Activated CD4-positive, alpha-beta T cell treated with anti-CD3 and anti-CD28 coated beads for 36 hours (primary cell): Measurements from ENCODE around the gene PMEL. TPM values are rescaled to one million over a fixed set of nuclear protein-coding genes. Genes with fewer than 3 reads are reported as not detected.
"Not testable (repeated sequence)": the region's sequence is repeated elsewhere in the genome, so short reads cannot be mapped to it uniquely, and the experiment has no call there.

Experiments
- ATAC-seq: fragments of 200-7000 bp; cut with Tn5 transposase; one replicate; pipeline ENCODE4 v1.10.0; 2021; ENCODE audit warnings: mild to moderate bottlenecking, moderate library complexity
- CTCF ChIA-PET: fragments of 350-600 bp; sonication (Branson Sonifier 250); formaldehyde crosslinking; loops from one replicate; lab custom pipeline; 2021; ENCODE audit warnings: antibody characterized with exemption; lab: Charles Lee
- POLR2A ChIA-PET: fragments of 350-600 bp; sonication (Branson Sonifier 250); formaldehyde crosslinking; loops from one replicate; lab custom pipeline; 2021; ENCODE audit warnings: antibody characterized with exemption, inconsistent platforms; lab: Charles Lee
- DNase-seq: peaks from one replicate; pipeline ENCODE4 v3.0.0-alpha.2; 2020
- H3K27ac Mint-ChIP-seq: one replicate; pipeline ENCODE4 v1.8.0; 2021; ENCODE audit warnings: mixed read lengths
- H3K27me3 Mint-ChIP-seq: one replicate; pipeline ENCODE4 v1.8.0; 2021; ENCODE audit warnings: mixed read lengths
- H3K36me3 Mint-ChIP-seq: one replicate; pipeline ENCODE4 v1.8.0; 2021; ENCODE audit warnings: low read depth, mixed read lengths
- H3K4me1 Mint-ChIP-seq: one replicate; pipeline ENCODE4 v1.8.0; 2021; ENCODE audit warnings: mixed read lengths
- H3K4me3 Mint-ChIP-seq: one replicate; pipeline ENCODE4 v1.8.0; 2021; ENCODE audit warnings: mild to moderate bottlenecking, moderate library complexity, mixed read lengths
- H3K9me3 Mint-ChIP-seq: one replicate; pipeline ENCODE4 v1.8.0; 2021; ENCODE audit warnings: low read depth, mixed read lengths
- intact Hi-C, 2 experiments: fragments of 100-400 bp; cut with DNase I in 1 of 2; cut with micrococcal nuclease in 1 of 2; formaldehyde crosslinking; loops; one replicate each; pipeline versions ENCODE4 v1.14.2 to v1.15.1; 2022 to 2024; cut with DNase I, micrococcal nuclease
- total RNA-seq, 2 experiments: library from RNA; stranded (reverse); gene quantifications; one replicate each; pipeline ENCODE4 v1.2.3, GENCODE V29; 2021

The PMEL gene
- 1 to 10 TPM in 1 of 2 experiments, under 1 TPM in 1; 0.86 to 1.2 TPM for total RNA-seq

GRCh38 chr12:55965941-55966407 is at the start of gene PMEL:
Gene PMEL (minus strand): TSS chr12:55966042. CDS start chr12:55966011, 31 bp downstream.
- DNase-seq, result no peak

GRCh38 chr12:56014205-56014604 is 48.4 kb upstream of the PMEL start:
- peaks cover 12% of the 10 kb centered on the region for H3K4me1 Mint-ChIP-seq
- H3K27me3 Mint-ChIP-seq, result no peaks in the 10 kb centered on the region
- no peak for ATAC-seq
- intact Hi-C loops, result no loop called here
- no peak overlapping the region for H3K4me3 Mint-ChIP-seq
- DNase-seq, result no peak
- H3K27ac Mint-ChIP-seq, result no peak overlapping the region
- ChIA-PET CTCF (interaction anchor here (0.7 to 5.0 kb wide), 3 partner anchors 14 to 98 kb away, joined by 3 to 32 read pairs (median 6); no protein-coding TSS in a partner anchor), POLR2A (interaction anchor here (0.6 kb wide), 1 partner anchor 75 kb away, joined by 8 read pairs; no protein-coding TSS in a partner anchor)
- H3K9me3 Mint-ChIP-seq, result no peaks in the 10 kb centered on the region
- H3K36me3 Mint-ChIP-seq, result peaks cover 4% of the 10 kb centered on the region

More at GRCh38 chr12:55965941-55966407, at the start of gene PMEL:
- peak within 1 kb of the TSS; percentile 94 for H3K27ac Mint-ChIP-seq
- peak within 1 kb of the TSS; percentile 99 for H3K4me3 Mint-ChIP-seq
- no peaks in the 10 kb centered on the region for H3K27me3 Mint-ChIP-seq
- CTCF ChIA-PET, result interaction anchor here (1.6 kb wide), 1 partner anchor 227 kb away, joined by 3 read pairs; no protein-coding TSS in a partner anchor
- peaks cover 30% of the 10 kb centered on the region for H3K4me1 Mint-ChIP-seq
- intact Hi-C loops, result loop anchor here in 1 of 2 experiments (1.0 to 2.0 kb wide), 2 partner anchors 137 to 149 kb away; partner anchors contain the start of genes DNAJC14 and SARNP
- no peaks in the 10 kb centered on the region for H3K9me3 Mint-ChIP-seq
- peaks cover 25% of the 10 kb centered on the region for H3K36me3 Mint-ChIP-seq
- POLR2A ChIA-PET, result no interaction called here
- ATAC-seq, result peak; percentile 5

- CTCF ChIA-PET, result interaction anchor here (0.6 to 5.0 kb wide), 4 partner anchors 15 to 99 kb away, joined by 3 to 32 read pairs (median 4); no protein-coding TSS in a partner anchor
- H3K27me3 Mint-ChIP-seq, result no peaks in the 10 kb centered on the region
- no peak overlapping the region for H3K27ac Mint-ChIP-seq
- DNase-seq (no peak), ATAC-seq (no peak)
- H3K4me3 Mint-ChIP-seq, result no peak overlapping the region
- no peaks in the 10 kb centered on the region for H3K9me3 Mint-ChIP-seq
- intact Hi-C loops, result no loop called here
- peaks cover 3% of the 10 kb centered on the region for H3K36me3 Mint-ChIP-seq
- H3K4me1 Mint-ChIP-seq, result peaks cover 16% of the 10 kb centered on the region
- POLR2A ChIA-PET, result interaction anchor here (0.6 kb wide), 1 partner anchor 74 kb away, joined by 8 read pairs; no protein-coding TSS in a partner anchor
These were observed 47.6 kb upstream of the PMEL start for GRCh38 chr12:56013482-56013881.

- Mint-ChIP-seq H3K36me3 (no peaks in the 10 kb centered on the region), H3K4me1 (peaks cover 28% of the 10 kb centered on the region), H3K4me3 (no peak overlapping the region), H3K9me3 (no peaks in the 10 kb centered on the region), H3K27me3 (no peaks in the 10 kb centered on the region), H3K27ac (no peak overlapping the region)
- no peak for DNase-seq
- intact Hi-C loops, result no loop called here
- CTCF ChIA-PET, result interaction anchor here (0.5 to 5.0 kb wide), 7 partner anchors 9 to 85 kb away, joined by 3 to 32 read pairs (median 3); partner anchors contain the start of gene IKZF4
- ATAC-seq, result no peak
- POLR2A ChIA-PET, result interaction anchor here (0.6 kb wide), 1 partner anchor 53 kb away, joined by 4 read pairs; no protein-coding TSS in a partner anchor
These were observed 45.8 kb upstream of the PMEL start for GRCh38 chr12:56011509-56012090.

- H3K36me3 Mint-ChIP-seq, result no peaks in the 10 kb centered on the region
- H3K4me3 Mint-ChIP-seq, result no peak overlapping the region
- no peaks in the 10 kb centered on the region for H3K9me3 Mint-ChIP-seq
- peaks cover 28% of the 10 kb centered on the region for H3K4me1 Mint-ChIP-seq
- CTCF ChIA-PET, result interaction anchor here (0.6 to 1.4 kb wide), 10 partner anchors 9 to 198 kb away, joined by 3 to 8 read pairs (median 4); partner anchors contain the start of genes RAB5B and SUOX
- no peak overlapping the region for H3K27ac Mint-ChIP-seq
- DNase-seq (no peak), ATAC-seq (no peak)
- intact Hi-C loops, result no loop called here
- POLR2A ChIA-PET, result interaction anchor here (0.6 kb wide), 1 partner anchor 14 kb away, joined by 4 read pairs; no protein-coding TSS in a partner anchor
- H3K27me3 Mint-ChIP-seq, result no peaks in the 10 kb centered on the region
These were observed 44.3 kb upstream of the PMEL start for GRCh38 chr12:56010111-56010570.

GRCh38 chr12:56007564-56008559 is 42.0 kb upstream of the PMEL start:
- ATAC-seq (peak; percentile 83), DNase-seq (peak; percentile 82)
- intact Hi-C loops, result loop anchor here (1.0 kb wide), 6 partner anchors 13 to 292 kb away; partner anchors contain the start of genes IKZF4 (in 2 of the 2), BLOC1S1 (in 1 of the 2), DNAJC14 (in 1 of the 2) and PA2G4 (in 1 of the 2)
- Mint-ChIP-seq H3K9me3 (no peaks in the 10 kb centered on the region), H3K27ac (peak overlapping the region; percentile 92), H3K27me3 (no peaks in the 10 kb centered on the region), H3K4me1 (peaks cover 28% of the 10 kb centered on the region), H3K36me3 (no peaks in the 10 kb centered on the region), H3K4me3 (peak overlapping the region; percentile 78)
- ChIA-PET POLR2A (interaction anchor here (0.8 to 1.2 kb wide), 3 partner anchors 14 to 178 kb away, joined by 3 to 4 read pairs (median 4); partner anchors contain the start of gene RAB5B), CTCF (interaction anchor here (1.1 to 3.2 kb wide), 4 partner anchors 11 to 269 kb away, joined by 3 to 13 read pairs (median 7); partner anchors contain the start of gene SUOX)

- no peak overlapping the region for H3K4me3 Mint-ChIP-seq
- no peaks in the 10 kb centered on the region for H3K9me3 Mint-ChIP-seq
- ChIA-PET CTCF (no interaction called here), POLR2A (no interaction called here)
- H3K27ac Mint-ChIP-seq, result no peak overlapping the region
- no peaks in the 10 kb centered on the region for H3K27me3 Mint-ChIP-seq
- DNase-seq (no peak), ATAC-seq (no peak)
- no peaks in the 10 kb centered on the region for H3K36me3 Mint-ChIP-seq
- intact Hi-C loops, result no loop called here
- peaks cover 24% of the 10 kb centered on the region for H3K4me1 Mint-ChIP-seq
These were observed 38.4 kb upstream of the PMEL start for GRCh38 chr12:56004211-56004610.

- peaks cover 19% of the 10 kb centered on the region for H3K4me1 Mint-ChIP-seq
- DNase-seq, ATAC-seq, H3K27ac Mint-ChIP-seq, POLR2A ChIA-PET, H3K27me3 Mint-ChIP-seq, H3K4me3 Mint-ChIP-seq, intact Hi-C loops, H3K9me3 Mint-ChIP-seq, H3K36me3 Mint-ChIP-seq: not testable (repeated sequence)
- CTCF ChIA-PET, result interaction anchor here (1.2 kb wide), 1 partner anchor 24 kb away, joined by 3 read pairs; no protein-coding TSS in a partner anchor
These were observed 37.5 kb upstream of the PMEL start for GRCh38 chr12:56003376-56003775.

- CTCF ChIA-PET, result interaction anchor here (0.7 to 1.0 kb wide), 4 partner anchors 10 to 258 kb away, joined by 3 to 4 read pairs (median 3); no protein-coding TSS in a partner anchor
- DNase-seq (no peak), ATAC-seq (no peak)
- Mint-ChIP-seq H3K27ac (no peak overlapping the region), H3K27me3 (peaks cover 3% of the 10 kb centered on the region), H3K4me1 (peaks cover 15% of the 10 kb centered on the region), H3K4me3 (no peak overlapping the region), H3K9me3 (no peaks in the 10 kb centered on the region), H3K36me3 (no peaks in the 10 kb centered on the region)
- intact Hi-C loops, result no loop called here
- POLR2A ChIA-PET, result no interaction called here
These were observed 35.8 kb upstream of the PMEL start for GRCh38 chr12:56001487-56002100.

GRCh38 chr12:55999999-56000540 is 34.2 kb upstream of the PMEL start:
- POLR2A ChIA-PET, result interaction anchor here (1.2 kb wide), 1 partner anchor 118 kb away, joined by 3 read pairs; the partner anchor contains the start of gene ZC3H10
- CTCF ChIA-PET, result interaction anchor here (0.8 to 5.8 kb wide), 7 partner anchors 11 to 900 kb away, joined by 3 to 49 read pairs (median 4); no protein-coding TSS in a partner anchor

More at GRCh38 chr12:55999999-56000540, 34.2 kb upstream of the PMEL start:
- H3K36me3 Mint-ChIP-seq, H3K9me3 Mint-ChIP-seq, ATAC-seq, H3K4me3 Mint-ChIP-seq, intact Hi-C loops, H3K27ac Mint-ChIP-seq, DNase-seq, H3K27me3 Mint-ChIP-seq: not testable (repeated sequence)
- H3K4me1 Mint-ChIP-seq, result peaks cover 20% of the 10 kb centered on the region
